WERI-Rb-1 (cell line): Measurements from ENCODE around the gene LGALS7B.

Experiments used
- DNase-seq: peaks from one replicate; pipeline ENCODE4 v3.0.0-alpha.2; 2020
- H3K27ac ChIP-seq: fragments of 250-450 bp; sonication (Bioruptor Pico); 2 replicates; pipeline ENCODE4 v1.5.1; 2020; ENCODE audit warnings: mild to moderate bottlenecking, moderate library complexity
- H3K27me3 ChIP-seq: fragments of 250-450 bp; sonication (Bioruptor Pico); 2 replicates; pipeline ENCODE4 v1.5.1; 2021; ENCODE audit warnings: mild to moderate bottlenecking, low read depth, moderate library complexity; ENCODE audit not compliant: insufficient read depth, severe bottlenecking
- H3K36me3 ChIP-seq: fragments of 250-450 bp; sonication (Bioruptor Pico); 2 replicates; pipeline ENCODE4 v1.5.1; 2020; ENCODE audit warnings: mild to moderate bottlenecking, moderate library complexity
- H3K4me3 ChIP-seq: 2 replicates; pipeline ENCODE4 v1.5.1; 2011; ENCODE audit warnings: low read depth, mild to moderate bottlenecking, control low read depth, low read length
- H3K9me3 ChIP-seq: fragments of 250-450 bp; sonication (Bioruptor Pico); 2 replicates; pipeline ENCODE4 v1.5.1; 2021; ENCODE audit warnings: mild to moderate bottlenecking, moderate library complexity; ENCODE audit not compliant: severe bottlenecking
- CTCF ChIP-seq: IDR thresholded peaks from 2 replicates; pipeline ENCODE4 v1.5.1; 2011; ENCODE audit warnings: low read depth, mild to moderate bottlenecking, control low read depth, inconsistent platforms, low read length

Gene LGALS7B

GRCh38 chr19:38834590-38834989 lies 45.6 kb downstream of the LGALS7B start:
- Histone ChIP-seq H3K36me3 (peaks cover 52% of the 10 kb centered on the region), H3K27me3 (no peaks in the 10 kb centered on the region), H3K9me3 (no peaks in the 10 kb centered on the region), H3K4me3 (no peak overlapping the region), H3K27ac (no peak overlapping the region)
- no peak for TF ChIP-seq CTCF
- no peak for DNase-seq

GRCh38 chr19:38836159-38836982 lies 47.4 kb downstream of the LGALS7B start:
- Histone ChIP-seq H3K36me3 (peaks cover 59% of the 10 kb centered on the region), H3K27ac (0 out of 2 replicates have a peak overlapping the region, but pooled peaks have one; percentile 9)

GRCh38 chr19:38836983-38837626 lies 48.1 kb downstream of the LGALS7B start:
- no peak for DNase-seq
- TF ChIP-seq CTCF: no peak
- Histone ChIP-seq H3K27me3 (no peaks in the 10 kb centered on the region), H3K36me3 (peaks cover 67% of the 10 kb centered on the region), H3K4me3 (no peak overlapping the region), H3K27ac (0 out of 2 replicates have a peak overlapping the region, but pooled peaks have one; percentile 9), H3K9me3 (no peaks in the 10 kb centered on the region)

More at GRCh38 chr19:38836159-38836982, 47.4 kb downstream of the LGALS7B start:
- no peak for TF ChIP-seq CTCF
- Histone ChIP-seq H3K4me3 (no peak overlapping the region), H3K27me3 (no peaks in the 10 kb centered on the region), H3K9me3 (no peaks in the 10 kb centered on the region)
- no peak for DNase-seq

- Histone ChIP-seq H3K9me3 (no peaks in the 10 kb centered on the region), H3K36me3 (peaks cover 73% of the 10 kb centered on the region), H3K27ac (no peak overlapping the region), H3K27me3 (no peaks in the 10 kb centered on the region), H3K4me3 (no peak overlapping the region)
- TF ChIP-seq CTCF: no peak
- no peak for DNase-seq
Observed at GRCh38 chr19:38837656-38838121, 48.7 kb downstream of the LGALS7B start.

- no peak for TF ChIP-seq CTCF
- H3K27ac ChIP-seq: no peak overlapping the region
- no peaks in the 10 kb centered on the region for H3K9me3 ChIP-seq
- DNase-seq: no peak
- no peaks in the 10 kb centered on the region for H3K27me3 ChIP-seq
- H3K36me3 ChIP-seq: peaks cover 80% of the 10 kb centered on the region
- no peak overlapping the region for H3K4me3 ChIP-seq
Observed at GRCh38 chr19:38838208-38838985, 49.4 kb downstream of the LGALS7B start.
